ENCODE data around the gene OPCML.

DNA sequence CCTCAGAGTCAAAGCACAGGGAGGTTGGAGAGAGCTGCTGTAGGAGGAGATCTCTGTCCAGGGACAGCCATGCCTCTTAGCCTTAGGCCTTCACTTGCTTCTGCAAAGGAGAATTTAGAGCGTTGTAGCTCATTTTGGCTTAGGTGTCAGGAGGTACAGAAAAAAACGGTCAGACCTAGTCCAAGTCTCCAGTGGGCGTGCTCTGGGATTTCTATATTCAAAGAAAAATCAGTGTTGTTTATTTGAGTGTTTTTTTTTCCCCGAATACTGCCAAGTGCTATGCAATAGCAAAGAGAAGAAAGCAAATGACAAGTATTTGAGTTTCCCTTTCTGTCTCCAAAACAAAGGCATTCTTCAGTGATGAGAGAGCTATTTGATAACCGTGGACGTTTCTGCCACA is 22.7 kb upstream of the OPCML start:
- TF ChIP-seq, protein P1, sequence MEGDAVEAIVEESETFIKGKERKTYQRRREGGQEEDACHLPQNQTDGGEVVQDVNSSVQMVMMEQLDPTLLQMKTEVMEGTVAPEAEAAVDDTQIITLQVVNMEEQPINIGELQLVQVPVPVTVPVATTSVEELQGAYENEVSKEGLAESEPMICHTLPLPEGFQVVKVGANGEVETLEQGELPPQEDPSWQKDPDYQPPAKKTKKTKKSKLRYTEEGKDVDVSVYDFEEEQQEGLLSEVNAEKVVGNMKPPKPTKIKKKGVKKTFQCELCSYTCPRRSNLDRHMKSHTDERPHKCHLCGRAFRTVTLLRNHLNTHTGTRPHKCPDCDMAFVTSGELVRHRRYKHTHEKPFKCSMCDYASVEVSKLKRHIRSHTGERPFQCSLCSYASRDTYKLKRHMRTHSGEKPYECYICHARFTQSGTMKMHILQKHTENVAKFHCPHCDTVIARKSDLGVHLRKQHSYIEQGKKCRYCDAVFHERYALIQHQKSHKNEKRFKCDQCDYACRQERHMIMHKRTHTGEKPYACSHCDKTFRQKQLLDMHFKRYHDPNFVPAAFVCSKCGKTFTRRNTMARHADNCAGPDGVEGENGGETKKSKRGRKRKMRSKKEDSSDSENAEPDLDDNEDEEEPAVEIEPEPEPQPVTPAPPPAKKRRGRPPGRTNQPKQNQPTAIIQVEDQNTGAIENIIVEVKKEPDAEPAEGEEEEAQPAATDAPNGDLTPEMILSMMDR (IDR thresholded peaks at IDR 0.05): no peak
- no peak for TF ChIP-seq EZH2 (IDR thresholded peaks at IDR 0.05; ENCODE audit: borderline replicate concordance, insufficient read depth, low read depth, low read length, poor library complexity, severe bottlenecking)
